ENCODE data around the gene PDE4A. TPM values are rescaled to one million over a fixed set of nuclear protein-coding genes. Genes with fewer than 3 reads are reported as not detected.
A peak's percentile ranks its signal among the peaks of the same experiment; 100 is the strongest.

PDE4A gene
- total and polyA plus RNA-seq, 2 experiments from 2014 or later: 2.4 to 15.9 TPM

DNA sequence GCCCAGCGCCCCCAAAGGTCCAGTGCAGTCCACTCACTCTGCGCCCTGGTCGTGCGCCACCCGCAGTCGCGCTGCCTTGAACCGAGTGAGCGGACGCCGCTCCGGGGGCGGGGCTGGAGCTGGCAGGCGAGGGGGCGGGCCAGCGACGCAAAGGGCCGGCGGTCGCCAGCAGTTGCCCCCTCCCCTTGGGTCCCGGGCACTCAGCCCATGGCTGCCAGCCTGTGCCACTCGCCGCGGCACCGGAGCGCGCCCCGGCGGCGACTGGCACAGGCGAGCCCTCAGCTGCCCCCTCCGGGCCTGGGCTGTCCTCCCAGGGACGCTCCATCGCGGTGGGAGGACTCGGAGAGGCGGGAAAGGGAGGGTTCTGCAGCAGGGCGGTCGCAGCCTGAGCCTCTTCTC, 97.0 kb downstream of the PDE4A start, which contains the start of gene S1PR5:
Gene S1PR5 (minus strand): TSS at position 87 of the 399 bp plus-strand sequence. CDS start 2,436 bp downstream, outside the sequence.
- no peaks in the 10 kb centered on the region for H3K79me2 ChIP-seq (ENCODE audit: insufficient read depth)
- peak within 1 kb of the TSS; percentile 65 for H3K4me3 ChIP-seq
- H4K20me1 ChIP-seq (ENCODE audit: insufficient read depth): no peaks in the 10 kb centered on the region
- DNase-seq: peak; percentile 54
- H3K4me2 ChIP-seq (ENCODE audit: unreplicated experiment): peak within 1 kb of the TSS; percentile 65
- no peaks in the 10 kb centered on the region for H3K36me3 ChIP-seq (ENCODE audit: low read depth)
- H3K9me2 ChIP-seq (ENCODE audit: insufficient read depth): no peaks in the 10 kb centered on the region
- peak within 1 kb of the TSS; percentile 53; the same call in 1 of the 2 replicates for H3K9ac ChIP-seq
- H2AFZ ChIP-seq: peak within 1 kb of the TSS; percentile 78
- H3K27ac ChIP-seq: no peak within 1 kb of the TSS
- TF ChIP-seq EZH2 (IDR thresholded peaks at IDR 0.05; ENCODE audit: insufficient read depth, poor library complexity, severe bottlenecking) (no peak), EZH2phosphoT487 (IDR thresholded peaks at IDR 0.05; ENCODE audit: insufficient read depth, low read depth) (no peak)
- H3K4me1 ChIP-seq (ENCODE audit: insufficient read depth): no peaks in the 10 kb centered on the region
- peaks cover 12% of the 10 kb centered on the region for H3K27me3 ChIP-seq (replicated peaks; ENCODE audit: insufficient read depth)
- in situ Hi-C loops (cut with MboI): no loop called here
- 0 out of 2 replicates have a peak, but pooled peaks cover 1% of the 10 kb centered on the region for H3F3A ChIP-seq (ENCODE audit: insufficient read depth)
- 1 to 3% methylated on average over 19 to 23 of the region's 39 CpGs for WGBS, 2 experiments (ENCODE audit: low coverage in 1 of 2, low lambda C conversion rate in 2 of 2, missing lambda C conversion rate in 2 of 2)
- no peaks in the 10 kb centered on the region for H3K9me3 ChIP-seq (ENCODE audit: low read depth)

DNA sequence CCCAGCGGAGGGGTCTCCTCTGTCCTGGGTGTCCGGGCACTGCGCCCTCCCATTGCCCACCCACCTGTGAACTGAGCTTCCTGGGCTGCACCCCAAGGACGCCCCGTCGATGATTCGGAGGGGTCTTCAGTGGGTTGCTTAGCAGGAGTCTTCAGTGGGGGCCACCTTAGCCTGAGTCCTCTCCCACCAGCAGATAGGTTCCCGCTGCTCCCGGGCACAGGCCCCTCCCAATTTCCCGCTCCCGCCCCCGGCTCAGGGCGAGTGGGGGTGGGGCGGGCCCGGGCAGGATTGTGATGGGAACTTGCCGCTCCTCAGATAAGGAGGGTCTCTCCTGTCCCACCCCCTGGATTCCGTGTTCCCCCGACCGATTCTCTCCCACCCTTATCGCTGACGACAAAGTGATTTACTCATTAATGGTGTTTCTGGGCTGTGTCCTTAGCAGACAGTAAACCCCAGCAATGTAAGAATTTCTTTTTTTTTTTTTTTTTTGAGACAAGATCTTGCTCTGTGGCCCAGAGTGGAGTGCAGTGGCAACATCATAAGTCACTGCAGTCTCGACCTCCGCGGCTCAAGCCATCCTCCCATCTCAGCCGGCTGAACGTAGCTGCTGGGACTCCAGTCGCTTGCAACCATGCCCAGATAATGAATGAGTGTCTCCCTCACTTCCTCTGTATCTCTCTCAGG, 97.6 kb downstream of the PDE4A start:
- 2% methylated on average over 16 to 26 of the region's 27 CpGs for WGBS, 2 experiments (ENCODE audit: low coverage in 1 of 2, low lambda C conversion rate in 2 of 2, missing lambda C conversion rate in 2 of 2)
- TF ChIP-seq EZH2phosphoT487 (IDR thresholded peaks at IDR 0.05; ENCODE audit: insufficient read depth, low read depth): no peak
- TF ChIP-seq EZH2 (IDR thresholded peaks at IDR 0.05; ENCODE audit: insufficient read depth, poor library complexity, severe bottlenecking): no peak

DNA sequence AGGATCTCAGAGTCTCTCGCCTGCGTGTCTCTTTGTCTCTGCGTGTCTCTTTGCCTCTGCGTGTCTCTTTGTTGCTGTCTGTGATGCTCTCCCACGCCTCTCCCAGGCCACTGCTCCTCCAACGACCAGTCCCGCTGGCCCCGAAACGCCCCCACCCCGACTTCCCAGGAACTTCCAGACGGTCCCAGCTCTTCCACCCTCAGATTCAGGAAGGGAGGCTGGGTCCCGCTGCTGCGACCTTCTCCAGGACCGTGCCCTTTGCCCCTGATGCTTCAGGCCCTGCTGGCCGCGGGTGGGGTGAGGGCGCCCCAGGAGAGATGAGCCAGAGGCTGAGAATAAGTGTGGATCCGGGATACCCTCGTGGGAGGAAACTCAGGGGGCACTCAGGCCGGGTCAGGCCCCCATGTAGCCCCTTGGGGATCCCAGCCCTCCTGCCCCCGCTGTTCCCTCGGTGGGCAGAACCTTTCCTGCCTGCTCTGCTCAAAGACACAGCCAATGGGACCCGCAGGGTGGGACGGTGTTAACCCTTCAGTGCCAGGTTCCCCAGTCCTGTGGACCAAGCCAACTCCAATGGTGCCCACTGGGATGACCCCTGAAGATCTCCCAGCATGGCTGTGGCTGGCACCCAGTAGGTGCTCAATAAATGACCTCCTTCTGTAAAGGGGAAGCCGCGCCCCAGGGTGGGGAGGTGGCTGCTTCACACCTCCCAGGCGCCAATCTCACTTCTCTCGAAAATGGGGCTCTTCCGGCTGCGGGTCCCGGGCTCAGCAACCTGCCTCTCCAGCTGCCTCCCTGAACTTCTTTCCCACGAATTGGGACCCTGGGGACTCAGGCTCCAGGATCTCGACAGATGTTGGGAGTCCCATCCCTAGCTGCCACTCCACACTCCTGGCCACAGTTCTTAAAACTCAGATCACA, 98.4 kb downstream of the PDE4A start:
- no peak for DNase-seq
- TF ChIP-seq EZH2phosphoT487 (IDR thresholded peaks at IDR 0.05; ENCODE audit: insufficient read depth, low read depth) (no peak), EZH2 (IDR thresholded peaks at IDR 0.05; ENCODE audit: insufficient read depth, poor library complexity, severe bottlenecking) (no peak)
- Histone ChIP-seq H3K79me2 (ENCODE audit: insufficient read depth) (no peaks in the 10 kb centered on the region), H3K4me1 (ENCODE audit: insufficient read depth) (no peaks in the 10 kb centered on the region), H2AFZ (peak overlapping the region; percentile 78), H3K27me3 (replicated peaks; ENCODE audit: insufficient read depth) (peaks cover 4% of the 10 kb centered on the region), H3K27ac (no peak overlapping the region), H3F3A (ENCODE audit: insufficient read depth) (no peaks in the 10 kb centered on the region), H3K36me3 (ENCODE audit: low read depth) (no peaks in the 10 kb centered on the region), H3K9me2 (ENCODE audit: insufficient read depth) (no peaks in the 10 kb centered on the region), H3K9ac (peak overlapping the region; percentile 53; the same call in 1 of the 2 replicates), H3K9me3 (ENCODE audit: low read depth) (no peaks in the 10 kb centered on the region), H3K4me2 (ENCODE audit: unreplicated experiment) (peak overlapping the region; percentile 65), H4K20me1 (ENCODE audit: insufficient read depth) (no peaks in the 10 kb centered on the region), H3K4me3 (peak overlapping the region; percentile 65; the same call in 1 of the 2 replicates)
- in situ Hi-C loops (cut with MboI): no loop called here
- 19 to 20% methylated on average over 32 to 33 of the region's 33 CpGs for WGBS, 2 experiments (ENCODE audit: low coverage in 1 of 2, low lambda C conversion rate in 2 of 2, missing lambda C conversion rate in 2 of 2)

More for the DNA sequence above, 97.6 kb downstream of the PDE4A start:
- Histone ChIP-seq H3K9ac (peak overlapping the region; percentile 53; the same call in 1 of the 2 replicates), H2AFZ (peak overlapping the region; percentile 78), H3K9me2 (ENCODE audit: insufficient read depth) (no peaks in the 10 kb centered on the region), H3K4me2 (ENCODE audit: unreplicated experiment) (peak overlapping the region; percentile 65), H3K9me3 (ENCODE audit: low read depth) (no peaks in the 10 kb centered on the region), H3F3A (ENCODE audit: insufficient read depth) (no peaks in the 10 kb centered on the region), H4K20me1 (ENCODE audit: insufficient read depth) (no peaks in the 10 kb centered on the region), H3K79me2 (ENCODE audit: insufficient read depth) (no peaks in the 10 kb centered on the region), H3K4me1 (ENCODE audit: insufficient read depth) (no peaks in the 10 kb centered on the region), H3K4me3 (peak overlapping the region; percentile 65), H3K36me3 (ENCODE audit: low read depth) (no peaks in the 10 kb centered on the region), H3K27me3 (replicated peaks; ENCODE audit: insufficient read depth) (peaks cover 12% of the 10 kb centered on the region), H3K27ac (no peak overlapping the region)
- in situ Hi-C loops (cut with MboI): no loop called here
- peak; percentile 62 for DNase-seq

MicroRNAs within 50 kb of the gene (microRNA counts, 767-probe panel; counts per million panel counts)
- microRNA hsa-miR-1181: 447 counts per million, percentile 86 among the panel's probes with 10 or more counts

Small RNA genes within 50 kb of the gene (microRNA-seq; reads per million reads assigned to microRNA genes)
- gene MIR1181 (ENCODE audit: borderline number of aligned reads): not detected

Other genes with a start within 250 kb of the PDE4A start
- 32.5 and 57.5 TPM in 2 replicates for gene DNMT1, start 225.6 kb upstream of the PDE4A start, total RNA-seq (2014; rRNA removed; shearing (Covaris generic))
- 91.8 and 101 TPM in 2 replicates for gene DNMT1, start 225.6 kb upstream of the PDE4A start, polyA plus RNA-seq (2016; fragmentation: Nextera tagmentation; extraction: Ambion mirVana)
- 20.3 and 24.9 TPM in 2 replicates for gene S1PR2, start 189.2 kb upstream of the PDE4A start, total RNA-seq (2014; rRNA removed; shearing (Covaris generic))
- 35.1 and 35.4 TPM in 2 replicates for gene S1PR2, start 189.2 kb upstream of the PDE4A start, polyA plus RNA-seq (2016; fragmentation: Nextera tagmentation; extraction: Ambion mirVana)
- 101 and 103 TPM in 2 replicates for gene MRPL4, start 168.3 kb upstream of the PDE4A start, total RNA-seq (2014; rRNA removed; shearing (Covaris generic))
- gene MRPL4, start 168.3 kb upstream of the PDE4A start, polyA plus RNA-seq (2016; fragmentation: Nextera tagmentation; extraction: Ambion mirVana): 71.6 and 73.9 TPM in 2 replicates
- gene ICAM1, start 149.4 kb upstream of the PDE4A start, total RNA-seq (2014; rRNA removed; shearing (Covaris generic)): 21.6 and 22.3 TPM in 2 replicates
- gene ICAM1, start 149.4 kb upstream of the PDE4A start, polyA plus RNA-seq (2016; fragmentation: Nextera tagmentation; extraction: Ambion mirVana): 23.6 and 24.4 TPM in 2 replicates
- 1.1 and 3.7 TPM in 2 replicates for gene ICAM4, start 133.6 kb upstream of the PDE4A start, total RNA-seq (2014; rRNA removed; shearing (Covaris generic))
- 0.44 and 1.3 TPM in 2 replicates for gene ICAM4, start 133.6 kb upstream of the PDE4A start, polyA plus RNA-seq (2016; fragmentation: Nextera tagmentation; extraction: Ambion mirVana)
- gene ICAM5, start 130.6 kb upstream of the PDE4A start, total RNA-seq (2014; rRNA removed; shearing (Covaris generic)): 45.4 and 48.7 TPM in 2 replicates
- gene ICAM5, start 130.6 kb upstream of the PDE4A start, polyA plus RNA-seq (2016; fragmentation: Nextera tagmentation; extraction: Ambion mirVana): 8.8 and 9.8 TPM in 2 replicates
- gene ZGLP1, start 110.7 kb upstream of the PDE4A start, total RNA-seq (2014; rRNA removed; shearing (Covaris generic)): 1.8 and 2.5 TPM in 2 replicates
- gene ZGLP1, start 110.7 kb upstream of the PDE4A start, polyA plus RNA-seq (2016; fragmentation: Nextera tagmentation; extraction: Ambion mirVana): 1.4 and 1.8 TPM in 2 replicates
- gene FDX2, start 104.5 kb upstream of the PDE4A start, total RNA-seq (2014; rRNA removed; shearing (Covaris generic)): 46.6 and 50.2 TPM in 2 replicates
- 48.9 and 49.2 TPM in 2 replicates for gene FDX2, start 104.5 kb upstream of the PDE4A start, polyA plus RNA-seq (2016; fragmentation: Nextera tagmentation; extraction: Ambion mirVana)
- gene RAVER1, start 87.0 kb upstream of the PDE4A start, total RNA-seq (2014; rRNA removed; shearing (Covaris generic)): 23.0 and 27.1 TPM in 2 replicates
- 28.7 and 29.2 TPM in 2 replicates for gene RAVER1, start 87.0 kb upstream of the PDE4A start, polyA plus RNA-seq (2016; fragmentation: Nextera tagmentation; extraction: Ambion mirVana)
- gene ICAM3, start 80.9 kb upstream of the PDE4A start, total RNA-seq (2014; rRNA removed; shearing (Covaris generic)): 3.4 and 8.6 TPM in 2 replicates
- gene ICAM3, start 80.9 kb upstream of the PDE4A start, polyA plus RNA-seq (2016; fragmentation: Nextera tagmentation; extraction: Ambion mirVana): 23.1 and 23.4 TPM in 2 replicates
- gene TYK2, start 40.0 kb upstream of the PDE4A start, total RNA-seq (2014; rRNA removed; shearing (Covaris generic)): 64.1 and 85.5 TPM in 2 replicates
- gene TYK2, start 40.0 kb upstream of the PDE4A start, polyA plus RNA-seq (2016; fragmentation: Nextera tagmentation; extraction: Ambion mirVana): 54.3 and 60.4 TPM in 2 replicates
- 268 and 301 TPM in 2 replicates for gene CDC37, start 17.0 kb upstream of the PDE4A start, total RNA-seq (2014; rRNA removed; shearing (Covaris generic))
- 288 and 291 TPM in 2 replicates for gene CDC37, start 17.0 kb upstream of the PDE4A start, polyA plus RNA-seq (2016; fragmentation: Nextera tagmentation; extraction: Ambion mirVana)
- 93.2 and 99.5 TPM in 2 replicates for gene KEAP1, start 82.8 kb downstream of the PDE4A start, total RNA-seq (2014; rRNA removed; shearing (Covaris generic))
- gene KEAP1, start 82.8 kb downstream of the PDE4A start, polyA plus RNA-seq (2016; fragmentation: Nextera tagmentation; extraction: Ambion mirVana): 74.4 and 81.5 TPM in 2 replicates
- gene S1PR5, start 96.9 kb downstream of the PDE4A start, total RNA-seq (2014; rRNA removed; shearing (Covaris generic)): 1.8 and 3.3 TPM in 2 replicates
- 1.2 and 1.6 TPM in 2 replicates for gene S1PR5, start 96.9 kb downstream of the PDE4A start, polyA plus RNA-seq (2016; fragmentation: Nextera tagmentation; extraction: Ambion mirVana)
- 12.4 and 18.0 TPM in 2 replicates for gene ATG4D, start 123.4 kb downstream of the PDE4A start, total RNA-seq (2014; rRNA removed; shearing (Covaris generic))
- gene ATG4D, start 123.4 kb downstream of the PDE4A start, polyA plus RNA-seq (2016; fragmentation: Nextera tagmentation; extraction: Ambion mirVana): 6.2 and 6.3 TPM in 2 replicates
- 10.5 and 11.3 TPM in 2 replicates for gene KRI1, start 145.5 kb downstream of the PDE4A start, total RNA-seq (2014; rRNA removed; shearing (Covaris generic))
- gene KRI1, start 145.5 kb downstream of the PDE4A start, polyA plus RNA-seq (2016; fragmentation: Nextera tagmentation; extraction: Ambion mirVana): 14.9 and 15.1 TPM in 2 replicates
- 7.8 and 8.5 TPM in 2 replicates for gene CDKN2D, start 148.4 kb downstream of the PDE4A start, total RNA-seq (2014; rRNA removed; shearing (Covaris generic))
- gene CDKN2D, start 148.4 kb downstream of the PDE4A start, polyA plus RNA-seq (2016; fragmentation: Nextera tagmentation; extraction: Ambion mirVana): 10.7 and 11.7 TPM in 2 replicates
- gene AP1M2, start 166.8 kb downstream of the PDE4A start, total RNA-seq (2014; rRNA removed; shearing (Covaris generic)): not detected in 2 replicates
- gene AP1M2, start 166.8 kb downstream of the PDE4A start, polyA plus RNA-seq (2016; fragmentation: Nextera tagmentation; extraction: Ambion mirVana): not detected in 2 replicates
- 17.4 and 41.1 TPM in 2 replicates for gene SLC44A2, start 205.0 kb downstream of the PDE4A start, total RNA-seq (2014; rRNA removed; shearing (Covaris generic))
- 44.5 and 48.6 TPM in 2 replicates for gene SLC44A2, start 205.0 kb downstream of the PDE4A start, polyA plus RNA-seq (2016; fragmentation: Nextera tagmentation; extraction: Ambion mirVana)
- gene ILF3, start 233.8 kb downstream of the PDE4A start, total RNA-seq (2014; rRNA removed; shearing (Covaris generic)): 75.5 and 93.2 TPM in 2 replicates
- 80.1 and 81.6 TPM in 2 replicates for gene ILF3, start 233.8 kb downstream of the PDE4A start, polyA plus RNA-seq (2016; fragmentation: Nextera tagmentation; extraction: Ambion mirVana)